D721Med (cell line): ENCODE measurements around the gene PCDHB11.
"Not testable (repeated sequence)": the region's sequence is repeated elsewhere in the genome, so short reads cannot be mapped to it uniquely, and the experiment has no call there.

Experiments
- DNase-seq: peaks from one replicate; pipeline ENCODE4 v3.0.0; 2011; ENCODE audit warnings: low spot score; ENCODE audit not compliant: insufficient read length
- FAIRE-seq: peaks from 2 replicates; lab custom pipeline; 2011; peaks lifted over from hg19 to GRCh38; lab: Jason Lieb, UNC
- TF ChIP-seq, protein P1 (sequence below): IDR thresholded peaks from 2 replicates; pipeline ENCODE4 v1.5.1; 2012; ENCODE audit warnings: mild to moderate bottlenecking, control low read depth; ENCODE audit not compliant: insufficient read depth; ENCODE audit errors: missing control alignments

Gene PCDHB11

GRCh38 chr5:141199359-141200235 lies at the start of gene PCDHB11:
Gene PCDHB11, plus strand, starts transcription at chr5:141199627. Its CDS starts 148 bp downstream, at chr5:141199775.
- DNase-seq, result no peak
- peak; percentile 95 for FAIRE-seq

GRCh38 chr5:141149812-141150211 lies 49.6 kb upstream of the PCDHB11 start, which contains the start of gene PCDHB6:
Gene PCDHB6, plus strand, starts transcription at chr5:141150057. Its CDS starts 201 bp downstream, at chr5:141150258.
- no peak for FAIRE-seq
- TF ChIP-seq, protein P1, sequence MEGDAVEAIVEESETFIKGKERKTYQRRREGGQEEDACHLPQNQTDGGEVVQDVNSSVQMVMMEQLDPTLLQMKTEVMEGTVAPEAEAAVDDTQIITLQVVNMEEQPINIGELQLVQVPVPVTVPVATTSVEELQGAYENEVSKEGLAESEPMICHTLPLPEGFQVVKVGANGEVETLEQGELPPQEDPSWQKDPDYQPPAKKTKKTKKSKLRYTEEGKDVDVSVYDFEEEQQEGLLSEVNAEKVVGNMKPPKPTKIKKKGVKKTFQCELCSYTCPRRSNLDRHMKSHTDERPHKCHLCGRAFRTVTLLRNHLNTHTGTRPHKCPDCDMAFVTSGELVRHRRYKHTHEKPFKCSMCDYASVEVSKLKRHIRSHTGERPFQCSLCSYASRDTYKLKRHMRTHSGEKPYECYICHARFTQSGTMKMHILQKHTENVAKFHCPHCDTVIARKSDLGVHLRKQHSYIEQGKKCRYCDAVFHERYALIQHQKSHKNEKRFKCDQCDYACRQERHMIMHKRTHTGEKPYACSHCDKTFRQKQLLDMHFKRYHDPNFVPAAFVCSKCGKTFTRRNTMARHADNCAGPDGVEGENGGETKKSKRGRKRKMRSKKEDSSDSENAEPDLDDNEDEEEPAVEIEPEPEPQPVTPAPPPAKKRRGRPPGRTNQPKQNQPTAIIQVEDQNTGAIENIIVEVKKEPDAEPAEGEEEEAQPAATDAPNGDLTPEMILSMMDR, result no peak
- DNase-seq, result no peak

More at GRCh38 chr5:141199359-141200235, at the start of gene PCDHB11:
- TF ChIP-seq, protein P1, result peak; percentile 21

GRCh38 chr5:141150224-141150992 lies 49.0 kb upstream of the PCDHB11 start:
- no peak for FAIRE-seq
- DNase-seq, result no peak
- TF ChIP-seq, protein P1, result no peak

DNA sequence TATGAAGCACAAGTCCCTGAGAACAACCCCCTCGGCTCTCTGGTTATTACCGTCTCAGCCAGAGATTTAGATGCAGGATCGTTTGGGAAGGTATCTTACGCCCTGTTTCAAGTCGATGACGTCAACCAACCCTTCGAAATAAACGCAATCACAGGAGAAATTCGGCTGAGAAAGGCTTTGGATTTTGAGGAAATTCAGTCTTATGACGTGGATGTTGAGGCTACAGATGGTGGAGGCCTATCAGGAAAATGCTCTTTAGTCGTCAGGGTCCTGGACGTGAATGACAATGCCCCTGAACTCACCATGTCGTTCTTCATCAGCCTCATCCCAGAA lies 48.5 kb upstream of the PCDHB11 start:
- FAIRE-seq (no peak), DNase-seq (no peak)
- TF ChIP-seq, protein P1, result no peak

DNA sequence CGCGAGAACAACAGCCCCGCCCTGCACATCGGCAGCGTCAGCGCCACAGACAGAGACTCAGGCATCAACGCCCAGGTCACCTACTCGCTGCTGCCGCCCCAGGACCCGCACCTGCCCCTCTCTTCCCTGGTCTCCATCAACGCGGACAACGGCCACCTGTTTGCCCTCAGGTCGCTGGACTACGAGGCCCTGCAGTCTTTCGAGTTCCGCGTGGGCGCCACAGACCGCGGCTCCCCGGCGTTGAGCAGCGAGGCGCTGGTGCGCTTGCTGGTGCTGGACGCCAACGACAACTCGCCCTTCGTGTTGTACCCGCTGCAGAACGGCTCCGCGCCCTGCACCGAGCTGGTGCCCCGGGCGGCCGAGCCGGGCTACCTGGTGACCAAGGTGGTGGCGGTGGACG lies 47.8 kb upstream of the PCDHB11 start:
- FAIRE-seq, DNase-seq: not testable (repeated sequence)

DNA sequence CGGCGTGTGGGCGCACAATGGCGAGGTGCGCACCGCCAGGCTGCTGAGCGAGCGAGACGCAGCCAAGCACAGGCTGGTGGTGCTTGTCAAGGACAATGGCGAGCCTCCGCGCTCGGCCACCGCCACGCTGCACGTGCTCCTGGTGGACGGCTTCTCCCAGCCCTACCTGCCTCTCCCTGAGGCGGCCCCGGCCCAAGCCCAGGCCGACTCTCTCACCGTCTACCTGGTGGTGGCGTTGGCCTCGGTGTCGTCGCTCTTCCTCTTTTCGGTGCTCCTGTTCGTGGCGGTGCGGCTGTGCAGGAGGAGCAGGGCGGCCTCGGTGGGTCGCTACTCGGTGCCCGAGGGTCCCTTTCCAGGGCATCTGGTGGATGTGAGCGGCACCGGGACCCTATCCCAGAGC lies 47.3 kb upstream of the PCDHB11 start:
- not testable (repeated sequence) for FAIRE-seq, DNase-seq

DNA sequence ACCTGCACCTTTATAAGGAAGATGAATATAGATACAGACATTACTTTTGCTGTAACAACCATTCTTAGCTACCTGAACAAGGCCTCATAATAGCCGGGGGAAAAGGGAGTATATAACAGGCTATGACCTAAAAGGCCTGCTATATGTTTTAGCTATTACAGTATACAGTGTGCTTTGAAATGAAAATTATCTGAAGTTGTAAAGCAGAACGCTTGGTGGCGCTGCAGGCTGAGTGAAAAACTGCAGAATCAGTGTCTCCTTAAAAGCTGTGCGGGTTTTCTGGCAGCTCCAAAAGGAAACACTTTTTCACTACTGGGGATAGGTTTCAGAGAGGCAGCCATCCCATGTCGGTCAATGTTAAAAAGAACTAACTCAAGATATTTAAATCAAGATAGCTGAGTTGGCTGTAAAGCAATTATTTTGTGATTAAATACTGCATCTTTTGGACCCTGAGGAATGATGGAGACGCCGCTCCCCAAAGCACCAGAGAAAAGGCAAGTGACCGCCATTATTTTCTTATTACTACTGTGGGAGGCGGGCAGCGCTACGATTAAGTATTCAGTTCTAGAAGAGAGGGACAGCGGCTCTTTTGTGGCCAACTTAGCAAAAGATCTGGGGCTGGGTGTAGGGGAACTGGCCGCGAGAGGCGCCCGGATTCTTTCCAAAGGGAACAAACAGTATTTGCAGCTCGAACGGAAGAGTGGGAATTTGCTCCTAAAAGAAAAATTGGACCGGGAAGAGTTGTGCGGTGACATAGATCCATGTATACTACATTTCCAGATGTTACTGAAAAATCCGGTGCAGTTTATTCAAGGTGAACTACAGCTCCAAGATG lies 43.7 kb upstream of the PCDHB11 start:
- FAIRE-seq, result peak; percentile 78
- TF ChIP-seq, protein P1, result peak; percentile 12
- DNase-seq, result no peak

GRCh38 chr5:141157356-141157755 lies 42.1 kb upstream of the PCDHB11 start:
- not testable (repeated sequence) for FAIRE-seq, DNase-seq

- not testable (repeated sequence) for DNase-seq, FAIRE-seq
Measured at GRCh38 chr5:141157901-141158300, 41.5 kb upstream of the PCDHB11 start.
